GM12801 (cell line): Measurements from ENCODE around the gene DNMT3B.

Experiments used
- TF ChIP-seq, protein P1 (sequence below): IDR thresholded peaks from one replicate; pipeline ENCODE4 v1.5.1; 2011; ENCODE audit warnings: control low read depth; ENCODE audit not compliant: insufficient read length; ENCODE audit errors: extremely low read depth

The DNMT3B gene

DNA sequence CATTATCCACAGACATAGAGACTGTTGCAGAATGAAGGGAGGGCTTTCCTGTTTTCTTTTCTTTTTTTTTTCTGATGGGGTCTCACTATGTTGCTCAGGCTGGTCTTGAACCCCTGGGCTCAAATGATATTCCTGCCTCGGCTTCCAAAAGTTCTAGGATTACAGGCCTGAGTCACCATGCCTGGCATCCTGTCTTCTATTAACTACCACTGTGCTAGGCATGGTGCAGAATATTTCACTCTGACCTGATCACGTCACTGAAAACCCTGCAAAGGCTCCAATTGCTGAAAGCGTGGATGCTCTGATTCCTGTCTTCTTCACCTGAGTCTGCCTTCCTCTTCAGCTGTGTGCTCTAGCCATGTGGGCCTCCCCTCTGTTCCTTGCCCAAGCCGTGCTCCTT, 8.5 kb upstream of the DNMT3B start:
- TF ChIP-seq, protein P1, sequence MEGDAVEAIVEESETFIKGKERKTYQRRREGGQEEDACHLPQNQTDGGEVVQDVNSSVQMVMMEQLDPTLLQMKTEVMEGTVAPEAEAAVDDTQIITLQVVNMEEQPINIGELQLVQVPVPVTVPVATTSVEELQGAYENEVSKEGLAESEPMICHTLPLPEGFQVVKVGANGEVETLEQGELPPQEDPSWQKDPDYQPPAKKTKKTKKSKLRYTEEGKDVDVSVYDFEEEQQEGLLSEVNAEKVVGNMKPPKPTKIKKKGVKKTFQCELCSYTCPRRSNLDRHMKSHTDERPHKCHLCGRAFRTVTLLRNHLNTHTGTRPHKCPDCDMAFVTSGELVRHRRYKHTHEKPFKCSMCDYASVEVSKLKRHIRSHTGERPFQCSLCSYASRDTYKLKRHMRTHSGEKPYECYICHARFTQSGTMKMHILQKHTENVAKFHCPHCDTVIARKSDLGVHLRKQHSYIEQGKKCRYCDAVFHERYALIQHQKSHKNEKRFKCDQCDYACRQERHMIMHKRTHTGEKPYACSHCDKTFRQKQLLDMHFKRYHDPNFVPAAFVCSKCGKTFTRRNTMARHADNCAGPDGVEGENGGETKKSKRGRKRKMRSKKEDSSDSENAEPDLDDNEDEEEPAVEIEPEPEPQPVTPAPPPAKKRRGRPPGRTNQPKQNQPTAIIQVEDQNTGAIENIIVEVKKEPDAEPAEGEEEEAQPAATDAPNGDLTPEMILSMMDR = no peak

DNA sequence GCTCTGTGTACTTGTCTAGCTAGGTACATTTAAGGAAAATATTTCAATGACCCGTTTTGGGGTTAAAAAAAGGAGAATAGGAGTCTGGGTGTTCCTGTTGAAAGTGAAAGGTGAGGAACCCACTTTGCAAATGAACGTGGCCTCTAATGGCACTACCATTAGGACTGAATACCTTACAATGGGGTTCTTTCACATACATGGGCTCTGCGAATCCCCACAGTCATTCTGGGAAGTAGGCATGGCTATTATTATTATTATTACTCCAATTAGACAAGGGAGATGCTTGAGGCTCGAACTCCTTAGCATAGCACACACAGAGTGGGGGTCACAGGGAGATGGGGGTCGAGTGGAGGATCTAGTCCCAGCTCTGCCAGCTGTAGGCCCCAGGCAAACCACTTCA, 6.0 kb upstream of the DNMT3B start:
- TF ChIP-seq, protein P1 = no peak

DNA sequence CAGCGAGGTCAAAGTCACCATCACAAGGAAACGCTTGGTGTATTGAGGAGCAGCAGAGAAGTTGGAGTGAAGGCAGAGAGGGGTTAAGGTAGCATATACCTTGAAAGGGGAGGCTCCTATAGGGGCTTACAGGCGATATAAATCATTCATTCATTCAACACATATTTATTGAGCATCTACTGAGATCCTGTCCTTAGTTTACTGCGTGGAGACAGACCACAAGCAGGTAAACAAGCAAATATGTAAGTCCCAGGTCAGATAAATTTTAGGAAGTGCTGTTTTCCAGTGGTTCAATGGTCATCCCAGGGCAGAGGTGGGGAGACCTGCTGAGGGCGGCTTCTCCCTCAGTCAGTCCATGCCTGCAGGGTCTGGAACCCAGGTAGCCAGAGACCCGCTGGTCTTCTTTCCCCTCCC, 761 bp upstream of the DNMT3B start:
- TF ChIP-seq, protein P1 = no peak

DNA sequence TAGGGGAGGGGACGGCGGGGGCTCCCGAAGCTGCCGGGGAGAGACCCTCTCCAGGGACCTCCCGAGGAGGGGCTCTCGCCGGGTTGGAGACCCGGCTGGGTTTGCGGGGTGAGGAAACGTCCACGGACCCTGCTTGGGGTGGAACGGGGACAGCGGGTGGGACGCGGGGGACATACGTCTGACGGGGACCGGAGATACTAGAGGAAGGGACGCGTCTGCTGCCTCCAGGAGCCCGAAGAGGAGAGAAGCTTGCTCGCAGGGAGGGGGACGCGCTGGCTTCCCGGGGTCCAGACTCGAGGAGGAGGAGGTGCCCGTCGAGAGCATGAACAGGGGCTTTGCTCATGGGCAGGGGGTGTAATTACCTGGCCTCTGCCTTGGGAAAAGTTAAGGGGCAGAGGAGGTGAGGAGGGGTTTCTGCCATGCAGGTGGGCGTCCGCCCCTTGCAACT, 593 bp downstream of the DNMT3B start:
- TF ChIP-seq, protein P1 = no peak

DNA sequence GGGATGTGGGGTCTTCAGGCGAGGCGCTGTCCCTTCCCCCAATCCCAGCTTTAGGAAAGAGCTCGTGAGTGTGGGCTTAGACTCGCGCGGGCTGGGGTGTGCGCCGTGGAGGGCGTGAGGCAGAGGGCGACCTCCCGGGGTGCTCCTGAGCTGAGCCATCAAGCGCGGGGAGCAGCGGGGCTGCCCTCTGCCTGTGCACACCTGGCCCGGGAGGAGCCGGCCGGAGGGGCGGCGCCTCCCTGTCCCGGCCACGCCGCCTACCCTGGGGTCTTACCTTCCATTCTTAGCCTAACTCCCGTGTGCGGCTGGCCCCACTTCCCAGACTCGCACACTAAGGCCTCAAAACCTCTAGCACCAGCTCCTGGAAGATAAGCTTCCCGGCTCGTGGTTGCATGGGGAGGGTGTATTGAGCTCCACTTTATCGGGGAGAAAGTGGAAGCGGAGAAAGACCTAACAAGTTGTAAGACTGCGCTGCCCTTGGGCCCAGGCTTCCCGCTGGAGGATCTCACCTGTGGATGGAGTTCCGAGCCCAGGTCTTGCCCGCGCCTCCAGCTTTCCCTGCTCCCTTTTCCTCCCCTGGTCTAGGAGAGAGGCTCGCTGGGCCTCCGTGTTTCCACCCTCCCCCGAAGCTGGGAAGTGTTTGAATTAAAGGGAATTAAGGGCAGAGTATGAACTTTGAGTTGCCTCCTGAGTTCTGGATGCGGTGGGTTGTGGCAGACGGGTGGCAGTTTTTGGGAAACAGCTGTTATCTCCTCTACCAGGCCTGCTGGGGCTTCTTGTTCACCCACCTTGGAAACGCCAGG, 1.2 kb downstream of the DNMT3B start:
- TF ChIP-seq, protein P1 = no peak

DNA sequence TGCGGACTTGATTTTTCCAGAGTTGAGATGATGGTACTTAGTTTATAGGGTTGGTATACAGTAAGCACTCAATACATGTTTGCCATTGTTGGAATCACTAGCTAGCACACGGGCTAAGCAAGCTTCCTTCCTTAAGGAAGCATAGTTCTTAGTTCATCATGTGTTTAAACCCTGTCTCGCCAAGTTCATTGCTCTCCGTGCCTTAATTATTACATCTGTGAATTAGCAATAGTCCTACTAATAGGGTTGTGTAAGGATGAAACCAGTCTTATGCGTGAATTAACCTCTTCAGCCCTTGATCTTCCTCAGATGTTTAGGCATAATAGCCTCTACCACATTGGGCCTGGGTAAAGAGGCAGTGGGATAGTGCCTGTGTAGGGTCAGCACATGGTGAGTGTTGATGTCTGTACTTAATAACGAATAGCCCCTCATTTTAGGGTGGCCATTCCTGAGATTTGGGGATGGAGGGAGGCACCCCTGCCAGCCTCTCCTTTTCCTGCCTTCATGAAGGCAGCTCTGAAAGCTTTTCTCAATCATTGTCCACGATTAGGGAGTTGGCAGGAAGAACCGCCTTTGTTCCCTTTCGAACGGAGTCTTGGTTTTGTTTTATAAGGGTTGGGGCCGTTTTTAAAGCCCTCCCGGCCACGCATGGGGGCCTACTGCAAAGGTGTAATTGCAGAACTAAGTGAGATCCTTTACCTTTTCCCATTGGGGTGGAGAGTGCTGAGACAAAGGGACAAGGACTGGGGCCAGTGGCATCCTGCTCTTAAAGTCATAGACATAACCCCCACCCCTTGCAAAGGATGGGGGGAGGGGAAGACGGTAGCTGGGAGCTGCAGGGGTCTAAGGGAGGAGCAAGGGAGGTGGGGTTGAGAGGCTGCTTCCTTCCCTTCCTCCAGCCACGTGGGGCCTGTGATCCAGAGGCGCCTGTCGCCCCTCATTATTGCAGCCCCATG, 2.1 kb downstream of the DNMT3B start:
- TF ChIP-seq, protein P1 = no peak
